Endothelial cell of umbilical vein (primary cell): ENCODE measurements around the gene NFYC. TPM values are rescaled to one million over a fixed set of nuclear protein-coding genes. Genes with fewer than 3 reads are reported as not detected.

Experiments used
- BruUV-seq: library from RNA; stranded (reverse); fragments of 400-500 nt; replicated peaks from 2 replicates; lab custom pipeline; 2021; lab: Mats Ljungman, UMichigan
- CTCF ChIA-PET: fragments of 300-600, 350-600 bp; sonication (Branson Sonifier 250); formaldehyde crosslinking; loops from one replicate; lab custom pipeline; 2021; ENCODE audit warnings: antibody characterized with exemption, inconsistent platforms; lab: Charles Lee
- POLR2A ChIA-PET: fragments of 300-600, 350-600 bp; sonication (Branson Sonifier 250); formaldehyde crosslinking; loops from one replicate; lab custom pipeline; 2021; ENCODE audit warnings: antibody characterized with exemption, inconsistent platforms; lab: Charles Lee
- DNase-seq: peaks from one replicate; pipeline ENCODE4 v3.0.0-alpha.2; 2011; ENCODE audit warnings: low read depth, low spot score
- FAIRE-seq: peaks from 2 replicates; lab custom pipeline; 2011; peaks lifted over from hg19 to GRCh38; lab: Jason Lieb, UNC
- H2AFZ ChIP-seq: 2 replicates; pipeline ENCODE4 v1.6.0; 2012; ENCODE audit warnings: low read depth, low read length, control low read depth, inconsistent platforms
- H3K27ac ChIP-seq: 2 replicates; pipeline ENCODE4 v1.5.1; 2011; ENCODE audit warnings: low read depth, mild to moderate bottlenecking, control low read depth, low read length, moderate library complexity; ENCODE audit not compliant: insufficient read depth
- H3K27me3 ChIP-seq, 2 experiments: 2 replicates each; pipeline versions ENCODE4 v1.6.0 to v1.6.1; 2011; ENCODE audit warnings: low read length in 2 of 2, mixed read lengths in 1 of 2; ENCODE audit not compliant: control insufficient read depth in 2 of 2, insufficient read depth in 2 of 2
- H3K36me3 ChIP-seq, 2 experiments: 2 replicates in 1 of 2; 3 replicates in 1 of 2; pipeline ENCODE4 v1.5.1; 2011; ENCODE audit warnings: low read length in 2 of 2, mild to moderate bottlenecking in 1 of 2, moderate library complexity in 1 of 2; ENCODE audit not compliant: control insufficient read depth in 2 of 2, insufficient read depth in 2 of 2; ENCODE audit errors: extremely low read depth in 1 of 2
- H3K4me1 ChIP-seq: 3 replicates; pipeline ENCODE4 v1.5.1; 2011; ENCODE audit warnings: mild to moderate bottlenecking, low read length; ENCODE audit not compliant: control insufficient read depth, insufficient read depth; ENCODE audit errors: extremely low read depth
- H3K4me2 ChIP-seq: 2 replicates; pipeline ENCODE4 v1.6.1; 2011; ENCODE audit warnings: low read length, control low read depth, mixed read lengths; ENCODE audit not compliant: insufficient read depth
- H3K4me3 ChIP-seq, 3 experiments: fragments of 200-600 bp in 1 of 3; sonication (generic), shearing (Covaris generic) in 1 of 3; replicated peaks in 1 of 3; 2 replicates each; pipeline ENCODE4 v1.5.1; 2011 to 2016; ENCODE audit warnings: control low read depth in 3 of 3, low read length in 3 of 3, mild to moderate bottlenecking in 2 of 3, inconsistent platforms in 1 of 3, low read depth in 1 of 3, moderate library complexity in 1 of 3; ENCODE audit not compliant: insufficient read depth in 1 of 3
- H3K79me2 ChIP-seq: 2 replicates; pipeline ENCODE4 v1.6.0; 2012; ENCODE audit warnings: low read length, inconsistent platforms; ENCODE audit not compliant: control insufficient read depth, insufficient read depth
- H3K9ac ChIP-seq: replicated peaks from 2 replicates; pipeline ENCODE3; 2011; ENCODE audit warnings: low read length, control low read depth; ENCODE audit not compliant: insufficient read depth; ENCODE audit errors: extremely low read depth
- H3K9me1 ChIP-seq: replicated peaks from 3 replicates; pipeline ENCODE4 v1.6.0; 2011; ENCODE audit warnings: mild to moderate bottlenecking, low read length; ENCODE audit not compliant: control insufficient read depth, insufficient read depth; ENCODE audit errors: extremely low read depth
- H3K9me3 ChIP-seq: replicated peaks from 2 replicates; pipeline ENCODE4 v1.5.1; 2012; ENCODE audit warnings: low read length, inconsistent platforms; ENCODE audit not compliant: control insufficient read depth, insufficient read depth
- H4K20me1 ChIP-seq: replicated peaks from 2 replicates; pipeline ENCODE3; 2011; ENCODE audit warnings: mild to moderate bottlenecking, low read length; ENCODE audit not compliant: control insufficient read depth, insufficient read depth; ENCODE audit errors: extremely low read depth
- EZH2 ChIP-seq: IDR thresholded peaks from 2 replicates; pipeline ENCODE4 v1.6.1; 2012; ENCODE audit warnings: borderline replicate concordance, low read depth, mild to moderate bottlenecking, moderate library complexity, low read length, inconsistent platforms; ENCODE audit not compliant: severe bottlenecking
- FOS ChIP-seq: IDR thresholded peaks from 2 replicates; pipeline ENCODE4 v1.6.1; 2011; ENCODE audit warnings: mild to moderate bottlenecking, low read length, moderate library complexity, borderline replicate concordance; ENCODE audit not compliant: insufficient read depth
- GATA2 ChIP-seq: IDR thresholded peaks from 2 replicates; pipeline ENCODE4 v1.7.0; 2011; ENCODE audit warnings: low read depth, mild to moderate bottlenecking, moderate library complexity, mixed read lengths, low read length; ENCODE audit not compliant: insufficient read length, insufficient read depth
- MAX ChIP-seq: IDR thresholded peaks from 2 replicates; pipeline ENCODE4 v1.6.1; 2011; ENCODE audit not compliant: insufficient read depth, insufficient read length
- MYC ChIP-seq: IDR thresholded peaks from one replicate; pipeline ENCODE4 v1.6.1; 2011; ENCODE audit warnings: mild to moderate bottlenecking, low read depth, low read length
- POLR2A ChIP-seq: IDR thresholded peaks from 2 replicates; pipeline ENCODE4 v1.6.1; 2012; ENCODE audit warnings: low read depth, mild to moderate bottlenecking, control low read depth, low read length
- POLR2AphosphoS5 ChIP-seq: IDR thresholded peaks from 2 replicates; pipeline ENCODE4 v1.6.1; 2012; ENCODE audit warnings: low read depth, mild to moderate bottlenecking, control low read depth, low read length, moderate library complexity; ENCODE audit not compliant: insufficient read depth
- dilution Hi-C: fragments of 300-500 bp; cut with MboI; formaldehyde crosslinking; loops from one replicate; pipeline ENCODE4 v1.15.0; 2019; ENCODE audit warnings: low sequenced_read_pairs; ENCODE audit not compliant: extremely low pct_ligation_motif_present
- intact Hi-C: fragments of 100-400 bp; cut with micrococcal nuclease; formaldehyde crosslinking; loops from one replicate; pipeline ENCODE4 v1.10.0; 2022
- polyA plus RNA-seq, 4 experiments: library from polyadenylated mRNA; depleted of rRNA in 3 of 4; stranded (reverse) in 3 of 4; unstranded in 1 of 4; fragments of >200 nt; gene quantifications; 2 replicates each; pipeline versions ENCODE4 v1.2.1 to v1.2.3, GENCODE V29; 2011 to 2012; ENCODE audit warnings: missing spikeins in 1 of 4
- total RNA-seq: library from RNA; stranded (reverse); gene quantifications from 2 replicates; pipeline ENCODE4 v1.2.3, GENCODE V29; 2021
- TF ChIP-seq, protein P1 (sequence below), 2 donors: IDR thresholded peaks; 1 replicate in 1 of 2; 2 replicates in 1 of 2; pipeline ENCODE4 v1.5.1; 2011; ENCODE audit warnings: low read length in 2 of 2, mild to moderate bottlenecking in 2 of 2, moderate library complexity in 2 of 2, control low read depth in 1 of 2, inconsistent platforms in 1 of 2, low read depth in 1 of 2; ENCODE audit not compliant: insufficient read depth in 1 of 2; ENCODE audit errors: extremely low read depth in 1 of 2

The NFYC gene
- total and polyA plus RNA-seq, 2 donors (not counting 3 experiments of a cell fraction or from before 2014, with no cell fraction given): 51.1 to 81.7 TPM

- ChIA-PET POLR2A (no interaction called here), CTCF (interaction anchor here (1.5 to 4.0 kb wide), 2 partner anchors 12 to 29 kb away, joined by 5 to 15 read pairs; no protein-coding TSS in a partner anchor)
- no peaks in the 10 kb centered on the region for H3K36me3 ChIP-seq
- no peak overlapping the region for H3K27ac ChIP-seq
- BruUV-seq: no TSS peak
- no peak for FAIRE-seq
- dilution Hi-C loops: no loop called here
- no peak overlapping the region for H3K9ac ChIP-seq
- no peaks in the 10 kb centered on the region for H4K20me1 ChIP-seq
- H3K4me3 ChIP-seq: no peak overlapping the region
- DNase-seq: no peak
- intact Hi-C loops: no loop called here
- no peak overlapping the region for H2AFZ ChIP-seq
- H3K4me2 ChIP-seq: no peak overlapping the region
- H3K9me3 ChIP-seq: no peaks in the 10 kb centered on the region
- TF ChIP-seq, protein P1, sequence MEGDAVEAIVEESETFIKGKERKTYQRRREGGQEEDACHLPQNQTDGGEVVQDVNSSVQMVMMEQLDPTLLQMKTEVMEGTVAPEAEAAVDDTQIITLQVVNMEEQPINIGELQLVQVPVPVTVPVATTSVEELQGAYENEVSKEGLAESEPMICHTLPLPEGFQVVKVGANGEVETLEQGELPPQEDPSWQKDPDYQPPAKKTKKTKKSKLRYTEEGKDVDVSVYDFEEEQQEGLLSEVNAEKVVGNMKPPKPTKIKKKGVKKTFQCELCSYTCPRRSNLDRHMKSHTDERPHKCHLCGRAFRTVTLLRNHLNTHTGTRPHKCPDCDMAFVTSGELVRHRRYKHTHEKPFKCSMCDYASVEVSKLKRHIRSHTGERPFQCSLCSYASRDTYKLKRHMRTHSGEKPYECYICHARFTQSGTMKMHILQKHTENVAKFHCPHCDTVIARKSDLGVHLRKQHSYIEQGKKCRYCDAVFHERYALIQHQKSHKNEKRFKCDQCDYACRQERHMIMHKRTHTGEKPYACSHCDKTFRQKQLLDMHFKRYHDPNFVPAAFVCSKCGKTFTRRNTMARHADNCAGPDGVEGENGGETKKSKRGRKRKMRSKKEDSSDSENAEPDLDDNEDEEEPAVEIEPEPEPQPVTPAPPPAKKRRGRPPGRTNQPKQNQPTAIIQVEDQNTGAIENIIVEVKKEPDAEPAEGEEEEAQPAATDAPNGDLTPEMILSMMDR (IDR thresholded peaks at IDR 0.05; ENCODE audit: extremely low read depth in 1 of 2, insufficient read depth in 1 of 2, low read depth in 1 of 2, low read length in 2 of 2): no peak
- no peak for TF ChIP-seq POLR2A
- TF ChIP-seq FOS: no peak
- TF ChIP-seq POLR2AphosphoS5: no peak
- no peak for TF ChIP-seq MYC
- TF ChIP-seq MAX: no peak
- TF ChIP-seq GATA2: no peak
- TF ChIP-seq EZH2: no peak
- H3K4me1 ChIP-seq: peaks cover 8% of the 10 kb centered on the region
- H3K27me3 ChIP-seq: peaks cover 0 to 2% of the 10 kb centered on the region in 2 experiments
- H3K9me1 ChIP-seq: no peaks in the 10 kb centered on the region
- no peaks in the 10 kb centered on the region for H3K79me2 ChIP-seq
Measured at GRCh38 chr1:40802742-40803113, 111.2 kb downstream of the NFYC start.
